SU-DHL-6 (cell line): ENCODE measurements around the gene WSCD2.

ENCODE experiments used
- CTCF ChIP-seq: fragments of 200-600 bp; sonication (generic); IDR thresholded peaks from one replicate; pipeline ENCODE4 v1.5.1; 2017; ENCODE audit warnings: antibody characterized with exemption, mild to moderate bottlenecking, low read length, moderate library complexity; ENCODE audit not compliant: insufficient read depth, poor library complexity, severe bottlenecking
- EZH2phosphoT487 ChIP-seq: fragments of 200-600 bp; sonication (generic), shearing (Covaris generic); conservative IDR thresholded peaks from 2 replicates; pipeline ENCODE4 v1.6.1; 2018; ENCODE audit warnings: mild to moderate bottlenecking, antibody characterized with exemption, low read length, moderate library complexity, mixed read lengths

GRCh38 chr12:108099778-108100489 is 29.2 kb upstream of the WSCD2 start:
- TF ChIP-seq CTCF, result no peak
- TF ChIP-seq EZH2phosphoT487, result no peak
